ENCODE measurements around the gene TTLL11. TPM values are rescaled to one million over a fixed set of nuclear protein-coding genes. Genes with fewer than 3 reads are reported as not detected.

The TTLL11 gene
- total and polyA plus RNA-seq, 2 experiments from 2014 or later = 0.57 to 1.4 TPM

GRCh38 chr9:121852651-121853616 lies 240.2 kb downstream of the TTLL11 start:
- Mint-ChIP-seq H3K27ac (no peak overlapping the region), H3K4me3 (no peak overlapping the region), H3K36me3 (ENCODE audit: low read depth) (no peaks in the 10 kb centered on the region), H3K27me3 (ENCODE audit: insufficient read depth, low read depth, poor library complexity) (peaks cover 12% of the 10 kb centered on the region), H3K4me1 (peaks cover 17% of the 10 kb centered on the region), H3K9me3 (peaks cover 10% of the 10 kb centered on the region; the same call in 2 of the 3 replicates)
- H3K4me3 ChIP-seq = no peak overlapping the region
- H2AFZ ChIP-seq = no peak overlapping the region
- no peak for ATAC-seq
- H3K79me2 ChIP-seq (replicated peaks; ENCODE audit: insufficient read depth) = no peaks in the 10 kb centered on the region
- no peaks in the 10 kb centered on the region for H3F3A ChIP-seq (replicated peaks; ENCODE audit: low read depth)
- TF ChIP-seq EZH2 (IDR thresholded peaks at IDR 0.05; ENCODE audit: low read depth, unreplicated experiment) (no peak), POLR2AphosphoS5 (IDR thresholded peaks at IDR 0.05; ENCODE audit: low read depth) (no peak), NANOG (IDR thresholded peaks at IDR 0.05; ENCODE audit: borderline replicate concordance) (no peak), CREB1 (CRISPR knock-in tag; IDR thresholded peaks at IDR 0.05; ENCODE audit: low read depth) (no peak), ZNF462 (CRISPR knock-in tag; IDR thresholded peaks at IDR 0.05) (no peak)
- TF ChIP-seq, protein P1, sequence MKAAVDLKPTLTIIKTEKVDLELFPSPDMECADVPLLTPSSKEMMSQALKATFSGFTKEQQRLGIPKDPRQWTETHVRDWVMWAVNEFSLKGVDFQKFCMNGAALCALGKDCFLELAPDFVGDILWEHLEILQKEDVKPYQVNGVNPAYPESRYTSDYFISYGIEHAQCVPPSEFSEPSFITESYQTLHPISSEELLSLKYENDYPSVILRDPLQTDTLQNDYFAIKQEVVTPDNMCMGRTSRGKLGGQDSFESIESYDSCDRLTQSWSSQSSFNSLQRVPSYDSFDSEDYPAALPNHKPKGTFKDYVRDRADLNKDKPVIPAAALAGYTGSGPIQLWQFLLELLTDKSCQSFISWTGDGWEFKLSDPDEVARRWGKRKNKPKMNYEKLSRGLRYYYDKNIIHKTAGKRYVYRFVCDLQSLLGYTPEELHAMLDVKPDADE (IDR thresholded peaks at IDR 0.05) = no peak
- TF ChIP-seq, protein P2, sequence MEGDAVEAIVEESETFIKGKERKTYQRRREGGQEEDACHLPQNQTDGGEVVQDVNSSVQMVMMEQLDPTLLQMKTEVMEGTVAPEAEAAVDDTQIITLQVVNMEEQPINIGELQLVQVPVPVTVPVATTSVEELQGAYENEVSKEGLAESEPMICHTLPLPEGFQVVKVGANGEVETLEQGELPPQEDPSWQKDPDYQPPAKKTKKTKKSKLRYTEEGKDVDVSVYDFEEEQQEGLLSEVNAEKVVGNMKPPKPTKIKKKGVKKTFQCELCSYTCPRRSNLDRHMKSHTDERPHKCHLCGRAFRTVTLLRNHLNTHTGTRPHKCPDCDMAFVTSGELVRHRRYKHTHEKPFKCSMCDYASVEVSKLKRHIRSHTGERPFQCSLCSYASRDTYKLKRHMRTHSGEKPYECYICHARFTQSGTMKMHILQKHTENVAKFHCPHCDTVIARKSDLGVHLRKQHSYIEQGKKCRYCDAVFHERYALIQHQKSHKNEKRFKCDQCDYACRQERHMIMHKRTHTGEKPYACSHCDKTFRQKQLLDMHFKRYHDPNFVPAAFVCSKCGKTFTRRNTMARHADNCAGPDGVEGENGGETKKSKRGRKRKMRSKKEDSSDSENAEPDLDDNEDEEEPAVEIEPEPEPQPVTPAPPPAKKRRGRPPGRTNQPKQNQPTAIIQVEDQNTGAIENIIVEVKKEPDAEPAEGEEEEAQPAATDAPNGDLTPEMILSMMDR (conservative IDR thresholded peaks at IDR 0.05; ENCODE audit: low read depth in 2 of 2) = no peak
- no peaks in the 10 kb centered on the region for H3K4me1 ChIP-seq (ENCODE audit: insufficient read depth)
- no peak overlapping the region for H3K27ac ChIP-seq (ENCODE audit: low read depth)
- H3K4me2 ChIP-seq = no peak overlapping the region
- no peaks in the 10 kb centered on the region; the same call in 1 of the 2 replicates for H3K9me2 ChIP-seq (ENCODE audit: insufficient read depth)
- no peaks in the 10 kb centered on the region for H3K27me3 ChIP-seq (ENCODE audit: insufficient read depth)
- no peak for DNase-seq (ENCODE audit: low spot score)
- H3K36me3 ChIP-seq (ENCODE audit: insufficient read depth) = no peaks in the 10 kb centered on the region
- H4K20me1 ChIP-seq (replicated peaks; ENCODE audit: insufficient read depth) = no peaks in the 10 kb centered on the region
